OCI-LY7 (cell line): ENCODE data around the gene GPR63. TPM values are rescaled to one million over a fixed set of nuclear protein-coding genes. Genes with fewer than 3 reads are reported as not detected.

Experiments
- BruUV-seq: library from RNA; stranded (reverse); fragments of 400-500 nt; replicated peaks from 2 replicates; lab custom pipeline; 2021; lab: Mats Ljungman, UMichigan
- CTCF ChIA-PET: fragments of 300-600 bp; sonication (Branson Sonifier 250); formaldehyde crosslinking; loops from one replicate; lab custom pipeline; 2022; ENCODE audit warnings: antibody characterized with exemption; ENCODE audit not compliant: unreplicated experiment; lab: Charles Lee
- POLR2A ChIA-PET: fragments of 300-600 bp; sonication (Branson Sonifier 250); formaldehyde crosslinking; loops from one replicate; lab custom pipeline; 2022; ENCODE audit warnings: antibody characterized with exemption; lab: Charles Lee
- DNase-seq: peaks from one replicate; pipeline ENCODE4 v3.0.0-alpha.2; 2015; ENCODE audit warnings: low spot score
- H2AFZ ChIP-seq: fragments of 200-600 bp; sonication (generic), shearing (Covaris generic); 2 replicates; pipeline ENCODE4 v1.6.1; 2014; ENCODE audit warnings: mild to moderate bottlenecking, antibody characterized with exemption, low read length, moderate library complexity
- H3K27ac ChIP-seq: fragments of 200-600 bp; sonication (generic); 2 replicates; pipeline ENCODE4 v1.5.1; 2014; ENCODE audit warnings: mixed run types, low read depth, mild to moderate bottlenecking, moderate library complexity, low read length, inconsistent platforms; ENCODE audit not compliant: poor library complexity, severe bottlenecking
- H3K36me3 ChIP-seq: fragments of 200-600 bp; sonication (generic); 2 replicates; pipeline ENCODE4 v1.6.1; 2014; ENCODE audit warnings: mild to moderate bottlenecking, antibody characterized with exemption, low read length, moderate library complexity, mixed read lengths; ENCODE audit not compliant: insufficient read depth
- H3K4me1 ChIP-seq: fragments of 200-600 bp; sonication (generic); 2 replicates; pipeline ENCODE4 v1.5.1; 2014; ENCODE audit warnings: mild to moderate bottlenecking, low read length; ENCODE audit not compliant: insufficient read depth, poor library complexity, severe bottlenecking
- H3K4me2 ChIP-seq: fragments of 200-600 bp; sonication (generic); 2 replicates; pipeline ENCODE4 v1.6.1; 2014; ENCODE audit warnings: mild to moderate bottlenecking, low read length
- H3K4me3 ChIP-seq: fragments of 200-600 bp; sonication (generic); 2 replicates; pipeline ENCODE4 v1.5.1; 2014; ENCODE audit warnings: mild to moderate bottlenecking, low read depth, low read length; ENCODE audit not compliant: poor library complexity, severe bottlenecking
- H3K79me2 ChIP-seq: fragments of 200-600 bp; sonication (generic); 2 replicates; pipeline ENCODE4 v1.6.1; 2016; ENCODE audit warnings: low read depth, mild to moderate bottlenecking, low read length, moderate library complexity, mixed read lengths; ENCODE audit not compliant: insufficient read depth
- H3K9me2 ChIP-seq: fragments of 200-600 bp; sonication (generic); 2 replicates; pipeline ENCODE4 v1.6.1; 2016; ENCODE audit warnings: mild to moderate bottlenecking, low read length, mixed read lengths; ENCODE audit not compliant: insufficient read depth
- H3K9me3 ChIP-seq: fragments of 200-600 bp; sonication (generic); 2 replicates; pipeline ENCODE4 v1.6.1; 2014; ENCODE audit warnings: mild to moderate bottlenecking, mixed run types, low read length, mixed read lengths
- H4K20me1 ChIP-seq: fragments of 200-600 bp; sonication (generic); 2 replicates; pipeline ENCODE4 v1.6.1; 2014; ENCODE audit warnings: mild to moderate bottlenecking, antibody characterized with exemption, low read length, moderate library complexity, mixed read lengths; ENCODE audit not compliant: insufficient read depth
- CTCF ChIP-seq: fragments of 200-600 bp; sonication (generic); conservative IDR thresholded peaks from 2 replicates; pipeline ENCODE4 v1.5.1; 2014; ENCODE audit warnings: mild to moderate bottlenecking, antibody characterized with exemption, low read length, moderate library complexity, mixed read lengths
- EZH2phosphoT487 ChIP-seq: fragments of 200-600 bp; sonication (generic); IDR thresholded peaks from 2 replicates; pipeline ENCODE4 v1.6.1; 2018; ENCODE audit warnings: low read depth, borderline replicate concordance, mild to moderate bottlenecking, mixed run types, antibody characterized with exemption, low read length, moderate library complexity, mixed read lengths
- intact Hi-C: fragments of 100-400 bp; cut with micrococcal nuclease; formaldehyde crosslinking; loops from one replicate; pipeline ENCODE4 v1.10.0; 2022; ENCODE audit not compliant: unreplicated experiment
- total RNA-seq, 2 experiments: library from RNA; depleted of rRNA in 1 of 2; stranded (reverse); fragments of >200 nt in 1 of 2; shearing (Covaris generic) in 1 of 2; gene quantifications; 2 replicates each; pipeline ENCODE4 v1.2.3, GENCODE V29; 2014 to 2022

GPR63 gene
- total RNA-seq, 2 experiments from 2014 or later = 1.0 to 1.6 TPM

- Histone ChIP-seq H3K27ac (no peak overlapping the region), H3K9me3 (no peaks in the 10 kb centered on the region), H3K36me3 (no peaks in the 10 kb centered on the region), H3K4me1 (no peaks in the 10 kb centered on the region), H4K20me1 (no peaks in the 10 kb centered on the region), H3K79me2 (no peaks in the 10 kb centered on the region), H3K9me2 (no peaks in the 10 kb centered on the region), H2AFZ (no peak overlapping the region), H3K4me2 (no peak overlapping the region), H3K4me3 (no peak overlapping the region)
- intact Hi-C loops = no loop called here
- CTCF ChIA-PET = no interaction called here
- POLR2A ChIA-PET = interaction anchor here (0.6 kb wide), 1 partner anchor 87 kb away, joined by 4 read pairs; no protein-coding TSS in a partner anchor
- no TSS peak for BruUV-seq
- DNase-seq = no peak
- TF ChIP-seq CTCF (no peak), EZH2phosphoT487 (no peak)
These were observed 22.7 kb downstream of the GPR63 start for GRCh38 chr6:96814625-96815024.

- Histone ChIP-seq H3K27ac (no peak overlapping the region), H3K4me3 (no peak overlapping the region), H3K4me2 (no peak overlapping the region), H3K36me3 (no peaks in the 10 kb centered on the region), H4K20me1 (no peaks in the 10 kb centered on the region), H2AFZ (no peak overlapping the region), H3K4me1 (no peaks in the 10 kb centered on the region), H3K79me2 (no peaks in the 10 kb centered on the region), H3K9me3 (no peaks in the 10 kb centered on the region), H3K9me2 (no peaks in the 10 kb centered on the region)
- POLR2A ChIA-PET = no interaction called here
- no peak for DNase-seq
- CTCF ChIA-PET = no interaction called here
- intact Hi-C loops = no loop called here
- BruUV-seq = no TSS peak
- TF ChIP-seq EZH2phosphoT487 (no peak), CTCF (no peak)
These were observed 25.1 kb downstream of the GPR63 start for GRCh38 chr6:96812077-96812703.

- no peaks in the 10 kb centered on the region for H4K20me1 ChIP-seq
- no peak overlapping the region for H3K4me2 ChIP-seq
- TF ChIP-seq CTCF (no peak), EZH2phosphoT487 (no peak)
- ChIA-PET POLR2A (interaction anchor here (0.6 kb wide), 1 partner anchor 649 kb away, joined by 5 read pairs; no protein-coding TSS in a partner anchor), CTCF (no interaction called here)
- BruUV-seq = no TSS peak
- H3K79me2 ChIP-seq = no peaks in the 10 kb centered on the region
- intact Hi-C loops = no loop called here
- no peak overlapping the region for H3K27ac ChIP-seq
- no peak overlapping the region for H2AFZ ChIP-seq
- H3K9me3 ChIP-seq = no peaks in the 10 kb centered on the region
- H3K36me3 ChIP-seq = no peaks in the 10 kb centered on the region
- H3K4me1 ChIP-seq = no peaks in the 10 kb centered on the region
- H3K9me2 ChIP-seq = no peaks in the 10 kb centered on the region
- H3K4me3 ChIP-seq = no peak overlapping the region
- no peak for DNase-seq
These were observed 25.6 kb downstream of the GPR63 start for GRCh38 chr6:96811670-96812069.
